ENCODE data around the gene PYDC2.
"Not testable (repeated sequence)": the region's sequence is repeated elsewhere in the genome, so short reads cannot be mapped to it uniquely, and the experiment has no call there.

The PYDC2 gene

GRCh38 chr3:191470080-191470479 lies 9.1 kb downstream of the PYDC2 start:
- DNase-seq (ENCODE audit: low read depth in 2 of 2) = no peak

- no peak for DNase-seq (ENCODE audit: low read depth in 2 of 2)
Measured at GRCh38 chr3:191470545-191470944, 9.6 kb downstream of the PYDC2 start.

GRCh38 chr3:191473661-191474198 lies 12.8 kb downstream of the PYDC2 start:
- DNase-seq (ENCODE audit: low read depth in 2 of 2) = no peak

- no peak for DNase-seq (ENCODE audit: low read depth in 2 of 2)
Measured at GRCh38 chr3:191476066-191476772, 15.3 kb downstream of the PYDC2 start.

GRCh38 chr3:191483994-191484393 lies 23.0 kb downstream of the PYDC2 start:
- DNase-seq (ENCODE audit: low read depth in 2 of 2) = not testable (repeated sequence)

- no peak for DNase-seq (ENCODE audit: low read depth in 2 of 2)
Measured at GRCh38 chr3:191484461-191484860, 23.5 kb downstream of the PYDC2 start.

- no peak for DNase-seq (ENCODE audit: low read depth in 2 of 2)
Measured at GRCh38 chr3:191492601-191493000, 31.6 kb downstream of the PYDC2 start.

- DNase-seq (ENCODE audit: low read depth in 2 of 2) = no peak
Measured at GRCh38 chr3:191493336-191493735, 32.4 kb downstream of the PYDC2 start.

GRCh38 chr3:191499307-191500080 lies 38.5 kb downstream of the PYDC2 start:
- no peak for DNase-seq (ENCODE audit: low read depth in 2 of 2)

- no peak for DNase-seq (ENCODE audit: low read depth in 2 of 2)
Measured at GRCh38 chr3:191500892-191501291, 39.9 kb downstream of the PYDC2 start.

- DNase-seq (ENCODE audit: low read depth in 2 of 2) = no peak
Measured at GRCh38 chr3:191502583-191502982, 41.6 kb downstream of the PYDC2 start.

- no peak for DNase-seq (ENCODE audit: low read depth in 2 of 2)
Measured at GRCh38 chr3:191509078-191509477, 48.1 kb downstream of the PYDC2 start.

Measured in stimulated activated CD4-positive, alpha-beta T cell treated with anti-CD3 and anti-CD28 coated beads, Interleukin-1b, Interleukin-23, amount 100 ng/mL, for 1 hour (primary cell).